HL-60 (cell line): ENCODE results near the gene MGAT4B.
A peak's percentile ranks its signal among the peaks of the same experiment; 100 is the strongest.

Experiments
- DNase-seq, 2 experiments: peaks; one replicate each; pipeline ENCODE4 v3.0.0-alpha.2; 2010 to 2020; ENCODE audit warnings: low read depth in 1 of 2, low spot score in 1 of 2
- H3K27ac ChIP-seq: fragments of 250-450 bp; sonication (Bioruptor Pico); replicated peaks from 2 replicates; pipeline ENCODE4 v1.5.1; 2020; ENCODE audit warnings: mild to moderate bottlenecking, moderate library complexity
- H3K27me3 ChIP-seq: fragments of 250-450 bp; sonication (Bioruptor Pico); 2 replicates; pipeline ENCODE4 v1.5.1; 2021; ENCODE audit warnings: mild to moderate bottlenecking, moderate library complexity; ENCODE audit not compliant: insufficient read depth, poor library complexity, severe bottlenecking
- H3K4me3 ChIP-seq: replicated peaks from 2 replicates; pipeline ENCODE4 v1.5.1; 2011; ENCODE audit warnings: mild to moderate bottlenecking, control low read depth, low read length; ENCODE audit not compliant: insufficient read depth
- GABPA ChIP-seq: IDR thresholded peaks from 2 replicates; pipeline ENCODE4 v1.6.1; 2012; ENCODE audit warnings: low read depth
- POLR2AphosphoS5 ChIP-seq: IDR thresholded peaks from 2 replicates; pipeline ENCODE4 v1.6.1; 2012; ENCODE audit warnings: low read depth
- SPI1 ChIP-seq: IDR thresholded peaks from 2 replicates; pipeline ENCODE4 v1.6.1; 2012; ENCODE audit warnings: low read depth, mild to moderate bottlenecking, borderline replicate concordance
- TF ChIP-seq, protein P1 (sequence below): IDR thresholded peaks from one replicate; pipeline ENCODE4 v1.5.1; 2011; ENCODE audit warnings: low read length, control low read depth, inconsistent platforms; ENCODE audit not compliant: insufficient read depth
- TF ChIP-seq, protein P2 (sequence below): IDR thresholded peaks from 2 replicates; pipeline ENCODE4 v1.6.1; 2012; ENCODE audit warnings: low read depth; ENCODE audit not compliant: insufficient replicate concordance

The MGAT4B gene

DNA sequence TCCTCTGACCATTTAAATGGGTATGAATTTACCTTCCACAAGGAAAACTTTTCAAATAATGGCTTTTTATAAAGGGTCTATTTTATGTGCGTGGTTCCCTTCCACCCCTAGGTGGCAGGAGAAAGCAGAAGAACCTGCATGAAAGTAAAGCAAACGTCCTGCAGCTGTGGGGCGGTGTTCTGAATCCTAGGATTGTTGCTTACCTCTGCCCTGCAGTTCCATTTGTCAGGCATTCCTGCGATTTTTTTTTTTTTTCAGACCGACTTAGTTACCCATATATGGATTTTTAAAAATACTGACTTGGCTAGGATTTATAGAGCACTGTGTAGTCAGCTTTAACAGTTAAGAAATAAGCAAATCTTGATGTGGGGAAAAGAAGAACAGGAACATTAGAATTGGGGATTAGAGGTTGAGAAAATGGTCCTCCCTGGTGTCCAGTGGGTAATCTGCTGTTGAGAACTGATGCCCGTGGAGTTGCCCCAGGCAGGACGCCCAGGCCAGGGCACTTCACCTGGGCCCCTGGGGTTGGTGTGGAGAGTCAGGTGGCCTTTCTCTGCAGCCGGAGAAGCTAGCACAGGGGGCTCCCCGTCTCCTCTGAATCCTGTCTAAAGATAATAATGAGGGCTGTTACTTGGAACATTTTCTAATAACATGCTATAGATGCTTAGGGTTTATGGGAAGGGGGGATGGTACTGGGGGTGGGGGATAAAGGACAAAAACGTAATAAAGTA, 43.3 kb downstream of the MGAT4B start:
- Histone ChIP-seq H3K4me3 (no peak overlapping the region), H3K27me3 (no peaks in the 10 kb centered on the region), H3K27ac (peak overlapping the region; percentile 58)
- peak; percentile 64 to 65 for DNase-seq
- TF ChIP-seq, protein P1, sequence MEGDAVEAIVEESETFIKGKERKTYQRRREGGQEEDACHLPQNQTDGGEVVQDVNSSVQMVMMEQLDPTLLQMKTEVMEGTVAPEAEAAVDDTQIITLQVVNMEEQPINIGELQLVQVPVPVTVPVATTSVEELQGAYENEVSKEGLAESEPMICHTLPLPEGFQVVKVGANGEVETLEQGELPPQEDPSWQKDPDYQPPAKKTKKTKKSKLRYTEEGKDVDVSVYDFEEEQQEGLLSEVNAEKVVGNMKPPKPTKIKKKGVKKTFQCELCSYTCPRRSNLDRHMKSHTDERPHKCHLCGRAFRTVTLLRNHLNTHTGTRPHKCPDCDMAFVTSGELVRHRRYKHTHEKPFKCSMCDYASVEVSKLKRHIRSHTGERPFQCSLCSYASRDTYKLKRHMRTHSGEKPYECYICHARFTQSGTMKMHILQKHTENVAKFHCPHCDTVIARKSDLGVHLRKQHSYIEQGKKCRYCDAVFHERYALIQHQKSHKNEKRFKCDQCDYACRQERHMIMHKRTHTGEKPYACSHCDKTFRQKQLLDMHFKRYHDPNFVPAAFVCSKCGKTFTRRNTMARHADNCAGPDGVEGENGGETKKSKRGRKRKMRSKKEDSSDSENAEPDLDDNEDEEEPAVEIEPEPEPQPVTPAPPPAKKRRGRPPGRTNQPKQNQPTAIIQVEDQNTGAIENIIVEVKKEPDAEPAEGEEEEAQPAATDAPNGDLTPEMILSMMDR = peak; percentile 75
- TF ChIP-seq GABPA = no peak

DNA sequence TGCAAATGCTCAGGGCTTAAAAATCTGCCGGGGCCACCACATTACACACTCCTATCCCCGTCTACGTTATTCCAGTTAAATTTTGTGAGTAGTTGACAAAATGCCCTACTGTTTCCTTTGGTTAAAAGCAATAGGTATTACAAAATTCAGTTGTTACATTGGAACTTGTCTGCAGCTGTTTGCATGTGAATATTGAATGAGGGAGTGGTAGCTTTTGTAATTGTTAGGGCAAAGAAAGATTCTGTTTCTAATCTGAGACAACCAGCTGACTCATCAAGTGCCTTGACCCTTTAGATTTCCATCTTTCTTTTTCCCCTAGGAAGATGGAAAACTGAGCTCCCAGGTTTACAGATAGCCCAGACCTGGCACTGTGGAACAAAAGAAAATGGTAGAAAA, 43.9 kb downstream of the MGAT4B start:
- peak overlapping the region; percentile 58 for H3K27ac ChIP-seq
- no peaks in the 10 kb centered on the region for H3K27me3 ChIP-seq
- DNase-seq = peak in 1 of 2 experiments; percentile 69
- H3K4me3 ChIP-seq = no peak overlapping the region
- TF ChIP-seq, protein P1 = no peak
- TF ChIP-seq SPI1 = no peak
- no peak for TF ChIP-seq POLR2AphosphoS5

DNA sequence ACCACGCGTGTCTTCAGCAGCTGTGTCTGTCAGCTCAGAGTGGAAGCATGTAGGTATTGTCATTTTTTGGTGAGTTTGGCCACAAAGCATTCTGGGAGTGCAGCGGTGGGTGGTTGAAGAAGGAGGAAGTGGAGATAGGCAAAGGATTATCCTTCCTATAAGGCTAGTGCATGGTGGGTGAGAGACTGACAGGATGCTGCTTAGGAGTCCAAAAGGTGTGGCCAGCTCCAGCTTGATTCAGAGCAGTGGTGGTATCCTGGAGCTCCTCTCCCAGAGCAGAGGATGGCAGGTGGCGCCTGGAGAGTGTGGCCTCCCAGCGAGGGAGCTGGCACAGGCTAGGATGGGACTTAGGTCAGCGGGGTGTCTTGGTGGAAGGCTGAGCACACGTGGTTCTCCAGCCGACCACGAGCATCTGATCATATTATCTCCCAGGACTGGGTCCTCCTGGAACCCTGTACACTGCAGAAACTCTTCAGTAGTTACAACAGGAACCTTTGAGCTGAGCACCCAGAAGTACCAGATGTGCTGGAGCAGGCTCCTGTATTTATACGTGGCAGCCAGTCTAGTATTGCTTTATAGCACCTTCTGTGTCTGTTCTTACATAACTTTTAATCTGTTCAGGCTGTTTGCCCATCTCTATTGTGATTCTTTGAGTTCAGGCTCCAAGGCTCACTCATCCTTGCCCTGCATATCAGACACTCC, 44.4 kb downstream of the MGAT4B start:
- TF ChIP-seq POLR2AphosphoS5 (no peak), SPI1 (peak; percentile 94)
- DNase-seq = peak; percentile 61 to 80
- Histone ChIP-seq H3K4me3 (no peak overlapping the region), H3K27ac (peak overlapping the region; percentile 58), H3K27me3 (no peaks in the 10 kb centered on the region)

DNA sequence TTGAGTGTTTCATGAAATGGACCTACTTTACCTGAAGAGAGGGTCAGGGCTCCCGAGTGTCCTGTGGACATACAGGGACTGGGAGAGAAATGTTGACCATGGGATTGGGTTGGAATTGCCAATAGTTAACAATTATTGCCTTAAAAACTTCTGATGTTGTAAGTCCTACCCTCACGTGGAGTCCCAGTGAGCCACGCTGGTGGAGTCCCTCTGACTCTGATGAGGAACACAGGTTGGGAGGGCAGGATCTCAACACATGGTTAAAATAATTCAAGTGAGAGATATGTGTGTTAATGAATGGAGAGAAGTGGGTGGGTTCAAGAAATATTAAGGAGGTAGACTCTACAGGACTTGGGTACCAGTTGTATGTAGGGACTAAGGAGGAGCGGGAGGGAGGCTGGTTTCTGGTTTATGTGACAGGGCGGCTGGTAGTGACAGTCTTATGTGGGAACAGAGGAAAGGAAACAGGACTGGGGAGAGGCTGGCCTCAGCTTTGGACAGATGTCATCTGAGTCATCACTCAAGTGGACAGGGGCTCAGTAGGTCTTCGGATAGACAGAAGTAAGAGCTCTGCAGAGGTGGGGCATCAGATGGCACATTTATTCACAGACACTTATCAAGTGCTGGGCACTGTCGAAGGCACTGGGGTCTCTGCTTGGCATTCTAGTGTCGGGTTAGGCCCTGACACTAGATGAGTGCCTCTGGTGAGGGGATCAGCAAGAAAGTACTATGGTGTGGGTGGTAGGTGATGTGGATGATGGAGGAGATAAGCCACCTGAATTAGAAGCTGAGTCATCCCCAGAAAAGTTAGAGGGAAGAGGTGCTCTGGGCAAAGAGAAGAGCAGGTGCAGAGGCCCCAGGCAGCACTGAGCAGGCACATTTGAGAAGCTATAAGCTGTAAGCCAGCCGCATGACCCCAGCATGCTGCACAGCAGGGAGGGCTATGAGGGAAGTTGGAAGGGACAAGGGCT, 46.8 kb downstream of the MGAT4B start:
- DNase-seq = peak in 1 of 2 experiments; percentile 63
- H3K27me3 ChIP-seq = no peaks in the 10 kb centered on the region
- no peak overlapping the region for H3K4me3 ChIP-seq
- no peak for TF ChIP-seq GABPA
- TF ChIP-seq POLR2AphosphoS5 = no peak
- TF ChIP-seq, protein P2, sequence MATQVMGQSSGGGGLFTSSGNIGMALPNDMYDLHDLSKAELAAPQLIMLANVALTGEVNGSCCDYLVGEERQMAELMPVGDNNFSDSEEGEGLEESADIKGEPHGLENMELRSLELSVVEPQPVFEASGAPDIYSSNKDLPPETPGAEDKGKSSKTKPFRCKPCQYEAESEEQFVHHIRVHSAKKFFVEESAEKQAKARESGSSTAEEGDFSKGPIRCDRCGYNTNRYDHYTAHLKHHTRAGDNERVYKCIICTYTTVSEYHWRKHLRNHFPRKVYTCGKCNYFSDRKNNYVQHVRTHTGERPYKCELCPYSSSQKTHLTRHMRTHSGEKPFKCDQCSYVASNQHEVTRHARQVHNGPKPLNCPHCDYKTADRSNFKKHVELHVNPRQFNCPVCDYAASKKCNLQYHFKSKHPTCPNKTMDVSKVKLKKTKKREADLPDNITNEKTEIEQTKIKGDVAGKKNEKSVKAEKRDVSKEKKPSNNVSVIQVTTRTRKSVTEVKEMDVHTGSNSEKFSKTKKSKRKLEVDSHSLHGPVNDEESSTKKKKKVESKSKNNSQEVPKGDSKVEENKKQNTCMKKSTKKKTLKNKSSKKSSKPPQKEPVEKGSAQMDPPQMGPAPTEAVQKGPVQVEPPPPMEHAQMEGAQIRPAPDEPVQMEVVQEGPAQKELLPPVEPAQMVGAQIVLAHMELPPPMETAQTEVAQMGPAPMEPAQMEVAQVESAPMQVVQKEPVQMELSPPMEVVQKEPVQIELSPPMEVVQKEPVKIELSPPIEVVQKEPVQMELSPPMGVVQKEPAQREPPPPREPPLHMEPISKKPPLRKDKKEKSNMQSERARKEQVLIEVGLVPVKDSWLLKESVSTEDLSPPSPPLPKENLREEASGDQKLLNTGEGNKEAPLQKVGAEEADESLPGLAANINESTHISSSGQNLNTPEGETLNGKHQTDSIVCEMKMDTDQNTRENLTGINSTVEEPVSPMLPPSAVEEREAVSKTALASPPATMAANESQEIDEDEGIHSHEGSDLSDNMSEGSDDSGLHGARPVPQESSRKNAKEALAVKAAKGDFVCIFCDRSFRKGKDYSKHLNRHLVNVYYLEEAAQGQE = no peak
- TF ChIP-seq SPI1 = no peak
- TF ChIP-seq, protein P1 = no peak
- H3K27ac ChIP-seq = peak overlapping the region; percentile 58
